OCI-LY1 (cell line): ENCODE results near the gene CSMD2.

Experiments
- CTCF ChIP-seq: fragments of 200-600 bp; sonication (generic), shearing (Covaris generic); IDR thresholded peaks from 2 replicates; pipeline ENCODE4 v1.5.1; 2017; ENCODE audit warnings: mild to moderate bottlenecking, antibody characterized with exemption, low read length, moderate library complexity, mixed read lengths
- EZH2 ChIP-seq: fragments of 200-600 bp; sonication (generic), shearing (Covaris generic); IDR thresholded peaks from 2 replicates; pipeline ENCODE4 v1.8.0; 2017; ENCODE audit warnings: borderline replicate concordance, mixed run types, mild to moderate bottlenecking, antibody characterized with exemption, low read length, moderate library complexity, mixed read lengths

- TF ChIP-seq CTCF = no peak
- TF ChIP-seq EZH2 = no peak
These were observed 47.6 kb upstream of the CSMD2 start for GRCh38 chr1:34212673-34213072.
